GM12801 (cell line): Measurements from ENCODE around the gene MCTP2.

Experiments used
- CTCF ChIP-seq: IDR thresholded peaks from one replicate; pipeline ENCODE4 v1.5.1; 2011; ENCODE audit warnings: control low read depth; ENCODE audit not compliant: insufficient read length; ENCODE audit errors: extremely low read depth

Gene MCTP2

GRCh38 chr15:94279736-94280135, 48.4 kb downstream of the MCTP2 start:
- no peak for TF ChIP-seq CTCF

- no peak for TF ChIP-seq CTCF
Observed at GRCh38 chr15:94280301-94280700, 48.9 kb downstream of the MCTP2 start.

GRCh38 chr15:94282269-94283250, 51.2 kb downstream of the MCTP2 start:
- no peak for TF ChIP-seq CTCF

- TF ChIP-seq CTCF = no peak
Observed at GRCh38 chr15:94286583-94286982, 55.2 kb downstream of the MCTP2 start.

- no peak for TF ChIP-seq CTCF
Observed at GRCh38 chr15:94287794-94288246, 56.5 kb downstream of the MCTP2 start.

GRCh38 chr15:94290730-94291129, 59.4 kb downstream of the MCTP2 start:
- no peak for TF ChIP-seq CTCF

GRCh38 chr15:94293411-94294402, 62.3 kb downstream of the MCTP2 start:
- TF ChIP-seq CTCF = no peak
